Kidney capillary endothelial cell (primary cell): Measurements from ENCODE around the gene FAM171A1.
A peak's percentile ranks its signal among the peaks of the same experiment; 100 is the strongest.

Experiments
- DNase-seq: peaks from one replicate; pipeline ENCODE4 v3.0.0-alpha.2; 2018; ENCODE audit warnings: low spot score

The FAM171A1 gene

GRCh38 chr10:15373199-15373598 is 2.1 kb upstream of the FAM171A1 start:
- DNase-seq, result no peak

GRCh38 chr10:15370212-15370855 is 755 bp downstream of the FAM171A1 start:
- DNase-seq, result no peak

GRCh38 chr10:15369256-15370211 is 1.6 kb downstream of the FAM171A1 start:
- peak; percentile 21 for DNase-seq

- no peak for DNase-seq
These were observed 2.8 kb downstream of the FAM171A1 start for GRCh38 chr10:15368101-15368855.

GRCh38 chr10:15367296-15368085 is 3.6 kb downstream of the FAM171A1 start:
- DNase-seq, result no peak

- DNase-seq, result no peak
These were observed 5.4 kb downstream of the FAM171A1 start for GRCh38 chr10:15365692-15366091.

GRCh38 chr10:15364001-15364400 is 7.1 kb downstream of the FAM171A1 start:
- no peak for DNase-seq

- no peak for DNase-seq
These were observed 8.1 kb downstream of the FAM171A1 start for GRCh38 chr10:15363031-15363430.

- no peak for DNase-seq
These were observed 10.0 kb downstream of the FAM171A1 start for GRCh38 chr10:15361131-15361530.

- no peak for DNase-seq
These were observed 10.5 kb downstream of the FAM171A1 start for GRCh38 chr10:15360566-15360965.

- DNase-seq, result no peak
These were observed 17.5 kb downstream of the FAM171A1 start for GRCh38 chr10:15353471-15354017.

GRCh38 chr10:15352836-15353235 is 18.3 kb downstream of the FAM171A1 start:
- no peak for DNase-seq

GRCh38 chr10:15352201-15352600 is 18.9 kb downstream of the FAM171A1 start:
- DNase-seq, result no peak

- no peak for DNase-seq
These were observed 19.8 kb downstream of the FAM171A1 start for GRCh38 chr10:15351099-15351820.

GRCh38 chr10:15349112-15349511 is 22.0 kb downstream of the FAM171A1 start:
- no peak for DNase-seq

- DNase-seq, result no peak
These were observed 22.5 kb downstream of the FAM171A1 start for GRCh38 chr10:15348579-15348978.

- no peak for DNase-seq
These were observed 23.9 kb downstream of the FAM171A1 start for GRCh38 chr10:15347150-15347549.

- no peak for DNase-seq
These were observed 24.5 kb downstream of the FAM171A1 start for GRCh38 chr10:15346440-15347141.

- DNase-seq, result no peak
These were observed 25.6 kb downstream of the FAM171A1 start for GRCh38 chr10:15345450-15345849.

- DNase-seq, result peak; percentile 55
These were observed 26.2 kb downstream of the FAM171A1 start for GRCh38 chr10:15344876-15345285.
